GM23248 (cell line): ENCODE measurements around the gene DLD. TPM values are rescaled to one million over a fixed set of nuclear protein-coding genes. Genes with fewer than 3 reads are reported as not detected.

Experiments
- DNase-seq: peaks from one replicate; pipeline ENCODE4 v3.0.0-alpha.2; 2015
- H2AFZ ChIP-seq: fragments of 200-600 bp; sonication (generic); 2 replicates; pipeline ENCODE4 v1.6.1; 2016; ENCODE audit warnings: antibody characterized with exemption
- H3F3A ChIP-seq: fragments of 200-600 bp; sonication (generic); 2 replicates; pipeline ENCODE4 v1.6.1; 2016; ENCODE audit warnings: mild to moderate bottlenecking, antibody characterized with exemption, mixed run types; ENCODE audit not compliant: insufficient read depth
- H3K27ac ChIP-seq: fragments of 200-600 bp; sonication (generic); 2 replicates; pipeline ENCODE4 v1.5.1; 2016; ENCODE audit warnings: mild to moderate bottlenecking
- H3K27me3 ChIP-seq: fragments of 200-600 bp; sonication (generic); replicated peaks from 2 replicates; pipeline ENCODE4 v1.6.1; 2016; ENCODE audit warnings: mild to moderate bottlenecking; ENCODE audit not compliant: insufficient read depth
- H3K36me3 ChIP-seq: fragments of 200-600 bp; sonication (generic); 2 replicates; pipeline ENCODE4 v1.6.1; 2016; ENCODE audit warnings: low read depth, mild to moderate bottlenecking
- H3K4me1 ChIP-seq: fragments of 200-600 bp; sonication (generic); 2 replicates; pipeline ENCODE4 v1.6.1; 2016; ENCODE audit warnings: mild to moderate bottlenecking; ENCODE audit not compliant: insufficient read depth
- H3K4me2 ChIP-seq: fragments of 200-600 bp; sonication (generic); one replicate; pipeline ENCODE4 v1.6.1; 2016; ENCODE audit warnings: mild to moderate bottlenecking; ENCODE audit not compliant: unreplicated experiment
- H3K4me3 ChIP-seq: fragments of 200-600 bp; sonication (generic); 2 replicates; pipeline ENCODE4 v1.5.1; 2016; ENCODE audit warnings: mild to moderate bottlenecking
- H3K79me2 ChIP-seq: fragments of 200-600 bp; sonication (generic); 2 replicates; pipeline ENCODE4 v1.6.1; 2016; ENCODE audit warnings: mild to moderate bottlenecking; ENCODE audit not compliant: insufficient read depth
- H3K9ac ChIP-seq: fragments of 200-600 bp; sonication (generic); 2 replicates; pipeline ENCODE4 v1.6.1; 2016; ENCODE audit warnings: mild to moderate bottlenecking
- H3K9me2 ChIP-seq: fragments of 200-600 bp; sonication (generic); 2 replicates; pipeline ENCODE4 v1.6.1; 2016; ENCODE audit warnings: mixed run types, mild to moderate bottlenecking, moderate library complexity; ENCODE audit not compliant: insufficient read depth
- H3K9me3 ChIP-seq: fragments of 200-600 bp; sonication (generic); one replicate; pipeline ENCODE4 v1.6.1; 2017; ENCODE audit warnings: low read depth
- H4K20me1 ChIP-seq: fragments of 200-600 bp; sonication (generic); 2 replicates; pipeline ENCODE4 v1.6.0; 2016; ENCODE audit not compliant: insufficient read depth
- EZH2 ChIP-seq: fragments of 200-600 bp; sonication (generic); IDR thresholded peaks from 2 replicates; pipeline ENCODE4 v1.6.1; 2018; ENCODE audit warnings: antibody characterized with exemption, mild to moderate bottlenecking; ENCODE audit not compliant: insufficient read depth, poor library complexity, severe bottlenecking
- EZH2phosphoT487 ChIP-seq: fragments of 200-600 bp; sonication (generic); IDR thresholded peaks from 2 replicates; pipeline ENCODE4 v1.6.1; 2018; ENCODE audit warnings: antibody characterized with exemption, moderate library complexity, mild to moderate bottlenecking, low read depth; ENCODE audit not compliant: insufficient read depth
- WGBS, 2 experiments: methylation state at CpG; one replicate each; pipeline ENCODE4 v1.1.6; 2015 to 2017; ENCODE audit warnings: low lambda C conversion rate in 2 of 2, low coverage in 1 of 2; ENCODE audit errors: missing lambda C conversion rate in 2 of 2; 5-methylcytosine and 5-hydroxymethylcytosine counted together
- in situ Hi-C: fragments of 300-500 bp; cut with MboI; formaldehyde crosslinking; loops from 2 replicates; pipeline ENCODE4 v1.15.0; 2020
- polyA plus RNA-seq: library from polyadenylated mRNA; unstranded; fragments of >200 nt; fragmentation: Nextera tagmentation; extraction: Ambion mirVana; gene quantifications from 2 replicates; pipeline ENCODE4 v1.2.1, GENCODE V29; 2016
- total RNA-seq: library from RNA; depleted of rRNA; stranded (reverse); fragments of >200 nt; shearing (Covaris generic); gene quantifications from 2 replicates; pipeline ENCODE4 v1.2.3, GENCODE V29; 2014

Gene DLD
- total and polyA plus RNA-seq, 2 experiments from 2014 or later: 80.1 to 97.1 TPM

GRCh38 chr7:107922886-107923285, 31.9 kb downstream of the DLD start:
- no peaks in the 10 kb centered on the region for H4K20me1 ChIP-seq
- H3K9me3 ChIP-seq: no peaks in the 10 kb centered on the region
- no peak overlapping the region for H3K4me2 ChIP-seq
- peak; percentile 30 for DNase-seq
- H2AFZ ChIP-seq: no peak overlapping the region
- H3K9ac ChIP-seq: no peak overlapping the region
- H3K27ac ChIP-seq: peak overlapping the region; percentile 17; the same call in 1 of the 2 replicates
- H3K27me3 ChIP-seq: no peaks in the 10 kb centered on the region
- H3K4me3 ChIP-seq: no peak overlapping the region
- H3F3A ChIP-seq: peaks cover 59% of the 10 kb centered on the region; the same call in 1 of the 2 replicates
- WGBS, 2 experiments: 57 to 58% methylated on average over 1 of the region's 1 CpG
- H3K4me1 ChIP-seq: peaks cover 8% of the 10 kb centered on the region
- in situ Hi-C loops: no loop called here
- peaks cover 72% of the 10 kb centered on the region for H3K36me3 ChIP-seq
- H3K79me2 ChIP-seq: peaks cover 25% of the 10 kb centered on the region; the same call in 1 of the 2 replicates
- no peaks in the 10 kb centered on the region for H3K9me2 ChIP-seq
- TF ChIP-seq EZH2phosphoT487 (no peak), EZH2 (no peak)

GRCh38 chr7:107924841-107925504, 34.0 kb downstream of the DLD start:
- H3K27ac ChIP-seq: no peak overlapping the region
- peaks cover 25% of the 10 kb centered on the region; the same call in 1 of the 2 replicates for H3K79me2 ChIP-seq
- TF ChIP-seq EZH2 (no peak), EZH2phosphoT487 (no peak)
- peaks cover 74% of the 10 kb centered on the region for H3K36me3 ChIP-seq
- no peak overlapping the region for H3K4me3 ChIP-seq
- H4K20me1 ChIP-seq: no peaks in the 10 kb centered on the region
- DNase-seq: no peak
- H2AFZ ChIP-seq: no peak overlapping the region
- peaks cover 48% of the 10 kb centered on the region; the same call in 1 of the 2 replicates for H3F3A ChIP-seq
- WGBS, 2 experiments: 88 to 94% methylated on average over 5 of the region's 5 CpGs
- in situ Hi-C loops: no loop called here
- H3K9ac ChIP-seq: no peak overlapping the region
- H3K4me1 ChIP-seq: peaks cover 5% of the 10 kb centered on the region; the same call in 1 of the 2 replicates
- H3K9me3 ChIP-seq: no peaks in the 10 kb centered on the region
- no peaks in the 10 kb centered on the region for H3K9me2 ChIP-seq
- no peaks in the 10 kb centered on the region for H3K27me3 ChIP-seq
- H3K4me2 ChIP-seq: no peak overlapping the region

GRCh38 chr7:107926481-107926880, 35.5 kb downstream of the DLD start:
- no peaks in the 10 kb centered on the region for H3K9me2 ChIP-seq
- no peak overlapping the region for H3K4me2 ChIP-seq
- H3K9ac ChIP-seq: no peak overlapping the region
- H3K9me3 ChIP-seq: no peaks in the 10 kb centered on the region
- in situ Hi-C loops: no loop called here
- no peak for DNase-seq
- 97% methylated on average over 1 of the region's 1 CpG for WGBS, 2 experiments
- H4K20me1 ChIP-seq: no peaks in the 10 kb centered on the region
- no peaks in the 10 kb centered on the region for H3K27me3 ChIP-seq
- H3K4me1 ChIP-seq: peaks cover 5% of the 10 kb centered on the region; the same call in 1 of the 2 replicates
- TF ChIP-seq EZH2 (no peak), EZH2phosphoT487 (no peak)
- H2AFZ ChIP-seq: no peak overlapping the region
- peaks cover 51% of the 10 kb centered on the region for H3F3A ChIP-seq
- no peak overlapping the region for H3K27ac ChIP-seq
- no peak overlapping the region for H3K4me3 ChIP-seq
- H3K79me2 ChIP-seq: peaks cover 20% of the 10 kb centered on the region
- H3K36me3 ChIP-seq: peaks cover 85% of the 10 kb centered on the region

GRCh38 chr7:107931740-107932515, 40.9 kb downstream of the DLD start:
- WGBS, 2 experiments: 88% methylated on average over 5 of the region's 5 CpGs
- no peak overlapping the region for H3K27ac ChIP-seq
- no peak overlapping the region for H2AFZ ChIP-seq
- peaks cover 30% of the 10 kb centered on the region for H3K4me1 ChIP-seq
- no peak for TF ChIP-seq EZH2phosphoT487
- no peak for TF ChIP-seq EZH2
- no peak for DNase-seq
- H3K9me3 ChIP-seq: no peaks in the 10 kb centered on the region
- peaks cover 25% of the 10 kb centered on the region for H3K79me2 ChIP-seq
- no peak overlapping the region for H3K4me3 ChIP-seq
- H3F3A ChIP-seq: peaks cover 51% of the 10 kb centered on the region
- H3K4me2 ChIP-seq: no peak overlapping the region
- no peaks in the 10 kb centered on the region for H4K20me1 ChIP-seq
- H3K9ac ChIP-seq: no peak overlapping the region
- H3K36me3 ChIP-seq: peaks cover 75% of the 10 kb centered on the region
- no peaks in the 10 kb centered on the region for H3K9me2 ChIP-seq
- H3K27me3 ChIP-seq: no peaks in the 10 kb centered on the region
- in situ Hi-C loops: no loop called here
